ENCODE measurements around the gene VRK2. TPM values are rescaled to one million over a fixed set of nuclear protein-coding genes. Genes with fewer than 3 reads are reported as not detected.

VRK2 gene
- total RNA-seq, 1 donor from 2014 or later, result 63.0 TPM

- ChIA-PET CTCF (no interaction called here), POLR2A (interaction anchor here (1.2 to 2.5 kb wide), 2 partner anchors 18 to 21 kb away, joined by 3 to 9 read pairs; partner anchors contain the start of gene VRK2)
- H3K4me3 Mint-ChIP-seq, result no peak overlapping the region
- ATAC-seq (ENCODE audit: low read depth), result no peak
- intact Hi-C loops (cut with micrococcal nuclease), result no loop called here
- peaks cover 25% of the 10 kb centered on the region for H3K4me1 Mint-ChIP-seq
- no peaks in the 10 kb centered on the region for H3K36me3 Mint-ChIP-seq (ENCODE audit: low read depth)
- H3K27me3 Mint-ChIP-seq, result no peaks in the 10 kb centered on the region
- TF ChIP-seq CTCF (IDR thresholded peaks at IDR 0.05), result no peak
- H3K27ac Mint-ChIP-seq, result peak overlapping the region; percentile 98
- DNase-seq, result no peak
- no peaks in the 10 kb centered on the region for H3K9me3 Mint-ChIP-seq
These were observed 21.3 kb upstream of the VRK2 start for GRCh38 chr2:58025150-58025933.

DNA sequence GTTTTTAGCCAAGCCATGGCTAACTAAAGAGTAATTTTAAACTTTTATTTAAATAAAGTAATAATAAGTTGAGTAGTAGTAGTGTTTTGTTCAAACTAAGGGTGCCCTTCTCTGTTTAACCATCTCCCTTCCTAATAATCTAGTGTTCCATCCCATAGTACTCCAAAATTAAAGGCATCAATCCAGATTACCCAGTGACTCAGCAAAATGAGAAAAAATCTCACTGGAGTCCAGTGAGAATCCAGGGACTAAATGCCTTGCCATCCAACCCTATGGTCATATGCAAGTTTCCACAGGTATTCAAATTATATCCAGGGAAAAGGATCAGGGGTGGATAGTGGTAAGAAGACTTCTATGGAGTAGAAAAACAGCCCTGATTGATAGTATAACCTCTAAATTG, 19.6 kb upstream of the VRK2 start:
- intact Hi-C loops (cut with micrococcal nuclease), result no loop called here
- no peaks in the 10 kb centered on the region for H3K9me3 Mint-ChIP-seq
- DNase-seq, result no peak
- H3K4me3 Mint-ChIP-seq, result no peak overlapping the region
- POLR2A ChIA-PET, result interaction anchor here (2.5 kb wide), 1 partner anchor 20 kb away, joined by 9 read pairs; the partner anchor contains the start of gene VRK2
- no peaks in the 10 kb centered on the region for H3K36me3 Mint-ChIP-seq (ENCODE audit: low read depth)
- H3K27me3 Mint-ChIP-seq, result no peaks in the 10 kb centered on the region
- no peak overlapping the region for H3K27ac Mint-ChIP-seq
- ATAC-seq (ENCODE audit: low read depth), result no peak
- CTCF ChIA-PET, result no interaction called here
- peaks cover 40% of the 10 kb centered on the region for H3K4me1 Mint-ChIP-seq
- TF ChIP-seq CTCF (IDR thresholded peaks at IDR 0.05), result no peak

DNA sequence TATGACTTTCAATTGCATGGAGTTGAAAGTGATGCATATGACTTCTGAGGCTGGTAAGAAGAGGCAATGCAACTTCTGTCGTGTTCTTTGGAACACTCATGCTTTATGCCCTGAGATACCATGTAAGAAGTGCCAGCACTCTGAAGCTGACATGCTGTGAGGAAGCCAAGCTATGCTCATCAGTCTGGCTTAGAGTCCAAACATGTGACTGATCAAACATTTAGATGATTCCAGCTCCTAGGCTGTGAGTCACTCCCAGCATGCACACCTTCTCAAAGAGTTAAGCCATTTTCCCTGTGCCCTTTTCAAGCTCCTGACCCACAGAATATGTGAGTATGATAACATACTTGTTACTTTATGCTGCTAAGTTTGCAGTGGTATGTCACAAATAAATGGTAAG, 15.8 kb upstream of the VRK2 start:
- ChIA-PET CTCF (no interaction called here), POLR2A (interaction anchor here (1.2 to 7.4 kb wide), 3 partner anchors 15 to 122 kb away, joined by 3 to 83 read pairs (median 8); partner anchors contain the start of gene VRK2)
- intact Hi-C loops (cut with micrococcal nuclease), result no loop called here

GRCh38 chr2:58032016-58032763, 14.4 kb upstream of the VRK2 start:
- Mint-ChIP-seq H3K27me3 (no peaks in the 10 kb centered on the region), H3K4me3 (peak overlapping the region; percentile 16), H3K4me1 (peaks cover 55% of the 10 kb centered on the region), H3K9me3 (no peaks in the 10 kb centered on the region), H3K36me3 (ENCODE audit: low read depth) (no peaks in the 10 kb centered on the region), H3K27ac (peak overlapping the region; percentile 59)
- ChIA-PET CTCF (interaction anchor here (1.4 to 2.3 kb wide), 2 partner anchors 14 to 127 kb away, joined by 3 to 7 read pairs; partner anchors contain the start of gene VRK2), POLR2A (interaction anchor here (0.5 to 7.4 kb wide), 4 partner anchors 8 to 288 kb away, joined by 3 to 83 read pairs (median 16); partner anchors contain the start of gene VRK2)
- peak; percentile 85 for ATAC-seq (ENCODE audit: low read depth)
- no peak for DNase-seq
- no peak for TF ChIP-seq CTCF (IDR thresholded peaks at IDR 0.05)
- intact Hi-C loops (cut with micrococcal nuclease), result loop anchor here (1.0 kb wide), 1 partner anchor 8 kb away; no protein-coding TSS in a partner anchor

More for the DNA sequence above, 15.8 kb upstream of the VRK2 start:
- H3K9me3 Mint-ChIP-seq, result no peaks in the 10 kb centered on the region
- no peaks in the 10 kb centered on the region for H3K27me3 Mint-ChIP-seq
- peaks cover 48% of the 10 kb centered on the region for H3K4me1 Mint-ChIP-seq
- peak overlapping the region; percentile 59 for H3K27ac Mint-ChIP-seq
- no peak for TF ChIP-seq CTCF (IDR thresholded peaks at IDR 0.05)
- no peak for ATAC-seq (ENCODE audit: low read depth)
- no peak for DNase-seq
- no peaks in the 10 kb centered on the region for H3K36me3 Mint-ChIP-seq (ENCODE audit: low read depth)
- H3K4me3 Mint-ChIP-seq, result no peak overlapping the region

- no peak for TF ChIP-seq CTCF (IDR thresholded peaks at IDR 0.05)
- ATAC-seq (ENCODE audit: low read depth), result no peak
- no peaks in the 10 kb centered on the region for H3K9me3 Mint-ChIP-seq
- POLR2A ChIA-PET, result interaction anchor here (3.3 to 7.4 kb wide), 2 partner anchors 9 to 13 kb away, joined by 27 to 83 read pairs; partner anchors contain the start of gene VRK2
- peaks cover 1% of the 10 kb centered on the region for H3K36me3 Mint-ChIP-seq (ENCODE audit: low read depth)
- DNase-seq, result no peak
- intact Hi-C loops (cut with micrococcal nuclease), result loop anchor here (1.0 kb wide), 1 partner anchor 8 kb away; no protein-coding TSS in a partner anchor
- peak overlapping the region; percentile 59 for H3K27ac Mint-ChIP-seq
- H3K27me3 Mint-ChIP-seq, result no peaks in the 10 kb centered on the region
- H3K4me3 Mint-ChIP-seq, result peak overlapping the region; percentile 16
- peaks cover 59% of the 10 kb centered on the region for H3K4me1 Mint-ChIP-seq
- CTCF ChIA-PET, result interaction anchor here (1.4 to 2.3 kb wide), 2 partner anchors 14 to 127 kb away, joined by 3 to 7 read pairs; partner anchors contain the start of gene VRK2
These were observed 13.9 kb upstream of the VRK2 start for GRCh38 chr2:58032764-58033080.

All from activated B cell treated with CpG ODN at 0.5 μM for 24 hours (primary cell).